ENCODE measurements around the gene ARVCF.
A peak's percentile ranks its signal among the peaks of the same experiment; 100 is the strongest.

ARVCF gene

GRCh38 chr22:19962246-19962908 lies 54.2 kb downstream of the ARVCF start:
- DNase-seq (ENCODE audit: low read depth, low spot score) = peak; percentile 94

DNA sequence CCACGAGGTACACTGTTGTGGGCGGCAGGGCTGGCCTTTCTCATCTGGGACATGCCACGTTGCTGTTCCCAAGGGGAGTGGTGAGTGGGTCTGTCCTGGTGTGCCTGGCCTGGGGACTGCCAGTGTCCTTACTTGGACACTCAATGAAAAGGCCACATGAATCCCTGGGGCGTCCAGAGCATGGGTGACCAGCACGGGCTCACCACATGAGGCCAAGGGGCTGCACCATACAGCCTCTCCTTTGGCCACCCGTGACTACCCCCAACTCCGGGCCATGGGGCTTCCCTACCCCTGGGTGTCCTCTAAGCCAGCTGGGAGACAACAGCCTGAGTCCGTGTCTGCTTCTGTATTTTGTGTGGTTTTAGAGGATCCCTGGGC lies 54.8 kb downstream of the ARVCF start:
- DNase-seq (ENCODE audit: low read depth, low spot score) = no peak

GRCh38 chr22:19961201-19961580 lies 55.4 kb downstream of the ARVCF start:
- DNase-seq (ENCODE audit: low read depth, low spot score) = no peak

GRCh38 chr22:19960491-19961200 lies 56.0 kb downstream of the ARVCF start:
- no peak for DNase-seq (ENCODE audit: low read depth, low spot score)

- DNase-seq (ENCODE audit: low read depth, low spot score) = no peak
Observed at GRCh38 chr22:19959587-19960490, 56.8 kb downstream of the ARVCF start.

- DNase-seq (ENCODE audit: low read depth, low spot score) = peak; percentile 96
Observed at GRCh38 chr22:19959043-19959586, 57.5 kb downstream of the ARVCF start.

GRCh38 chr22:19958083-19959042 lies 58.3 kb downstream of the ARVCF start:
- DNase-seq (ENCODE audit: low read depth, low spot score) = no peak

DNA sequence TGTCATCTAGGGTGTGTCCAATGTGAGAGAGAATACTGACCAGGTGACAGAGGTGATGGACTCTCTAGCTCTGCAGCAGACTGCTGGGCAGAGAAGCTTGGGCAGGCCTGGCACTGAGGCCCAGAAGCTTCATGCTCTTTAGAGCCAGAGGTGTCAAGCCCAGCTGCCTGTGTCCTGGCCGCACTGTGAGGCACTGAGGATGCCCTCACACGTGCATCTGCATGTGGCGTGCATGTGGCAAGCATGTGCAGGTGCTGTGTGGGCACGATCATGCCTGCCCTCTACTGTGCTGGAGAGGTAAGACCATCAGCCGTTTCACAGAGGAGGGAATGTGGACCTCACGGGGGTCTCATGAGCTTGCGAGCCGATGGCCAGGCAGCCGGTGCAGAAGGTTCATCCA lies 59.2 kb downstream of the ARVCF start:
- no peak for DNase-seq (ENCODE audit: low read depth, low spot score)

DNA sequence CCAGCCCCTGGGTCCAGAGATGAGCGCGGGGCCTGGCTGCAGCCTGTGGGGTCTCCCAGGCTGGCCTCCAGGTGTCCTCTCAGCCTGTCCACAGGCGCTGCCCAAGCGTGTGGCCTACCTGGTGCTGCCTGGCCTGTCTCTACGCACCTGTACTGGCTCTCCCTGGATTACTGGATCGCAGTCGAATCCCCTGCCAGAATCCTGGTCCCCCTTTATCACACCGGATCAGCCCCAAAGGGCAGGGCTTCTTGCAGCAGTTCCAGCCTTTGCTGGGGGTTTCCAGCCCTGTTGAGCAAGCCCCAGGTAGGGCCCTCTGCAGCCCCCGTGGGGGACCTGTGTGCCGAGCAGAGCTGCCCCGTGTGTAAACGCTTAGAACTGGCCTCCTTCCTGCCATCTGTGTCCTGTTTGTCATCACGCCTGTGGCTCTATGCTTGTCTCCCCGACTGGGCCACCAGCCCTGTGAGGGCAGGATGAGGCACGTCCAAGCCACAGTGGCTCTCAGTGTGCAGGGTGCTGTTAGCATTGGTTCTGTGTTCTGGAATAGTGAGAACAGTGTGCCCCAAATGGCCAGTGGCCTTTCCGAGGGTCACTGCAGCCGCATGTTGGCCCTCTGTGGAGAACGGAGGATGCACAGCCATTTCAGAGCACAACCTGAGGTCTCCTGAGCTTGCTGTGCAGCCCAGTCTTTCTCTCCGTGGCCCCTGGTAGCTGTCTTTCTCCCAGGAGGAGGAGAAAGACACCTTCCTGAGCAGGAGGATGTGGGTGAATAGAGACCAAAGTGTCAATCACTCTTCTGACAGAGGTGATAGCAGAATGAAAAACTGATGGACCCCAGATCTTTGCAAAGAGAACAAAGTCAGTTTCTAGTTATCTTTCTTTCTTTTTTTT lies 61.1 kb downstream of the ARVCF start:
- no peak for DNase-seq (ENCODE audit: low read depth, low spot score)

DNA sequence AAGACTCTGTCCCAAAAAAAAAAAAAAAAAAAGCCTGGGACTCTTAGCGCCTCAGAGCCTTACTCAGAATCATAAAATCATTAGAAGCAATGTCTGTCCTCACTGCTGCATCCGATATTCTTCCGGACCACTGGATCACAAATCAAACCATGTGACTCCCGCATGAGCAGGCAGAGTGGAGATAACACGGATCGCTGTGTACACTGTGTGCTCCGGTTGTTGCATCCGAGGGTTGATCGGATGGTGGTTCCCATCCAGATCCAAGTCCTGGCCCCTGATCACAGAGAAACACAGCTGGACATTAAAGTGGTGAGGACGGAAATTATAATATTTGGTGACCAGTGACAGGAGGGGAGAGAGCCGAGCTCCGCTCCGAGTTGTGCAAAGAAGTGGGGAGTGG lies 65.3 kb downstream of the ARVCF start:
- DNase-seq (ENCODE audit: low read depth, low spot score) = no peak

GRCh38 chr22:19948057-19948760 lies 68.4 kb downstream of the ARVCF start:
- no peak for DNase-seq (ENCODE audit: low read depth, low spot score)

GRCh38 chr22:19943082-19944026 lies 73.3 kb downstream of the ARVCF start:
- peak; percentile 46 for DNase-seq (ENCODE audit: low read depth, low spot score)

DNA sequence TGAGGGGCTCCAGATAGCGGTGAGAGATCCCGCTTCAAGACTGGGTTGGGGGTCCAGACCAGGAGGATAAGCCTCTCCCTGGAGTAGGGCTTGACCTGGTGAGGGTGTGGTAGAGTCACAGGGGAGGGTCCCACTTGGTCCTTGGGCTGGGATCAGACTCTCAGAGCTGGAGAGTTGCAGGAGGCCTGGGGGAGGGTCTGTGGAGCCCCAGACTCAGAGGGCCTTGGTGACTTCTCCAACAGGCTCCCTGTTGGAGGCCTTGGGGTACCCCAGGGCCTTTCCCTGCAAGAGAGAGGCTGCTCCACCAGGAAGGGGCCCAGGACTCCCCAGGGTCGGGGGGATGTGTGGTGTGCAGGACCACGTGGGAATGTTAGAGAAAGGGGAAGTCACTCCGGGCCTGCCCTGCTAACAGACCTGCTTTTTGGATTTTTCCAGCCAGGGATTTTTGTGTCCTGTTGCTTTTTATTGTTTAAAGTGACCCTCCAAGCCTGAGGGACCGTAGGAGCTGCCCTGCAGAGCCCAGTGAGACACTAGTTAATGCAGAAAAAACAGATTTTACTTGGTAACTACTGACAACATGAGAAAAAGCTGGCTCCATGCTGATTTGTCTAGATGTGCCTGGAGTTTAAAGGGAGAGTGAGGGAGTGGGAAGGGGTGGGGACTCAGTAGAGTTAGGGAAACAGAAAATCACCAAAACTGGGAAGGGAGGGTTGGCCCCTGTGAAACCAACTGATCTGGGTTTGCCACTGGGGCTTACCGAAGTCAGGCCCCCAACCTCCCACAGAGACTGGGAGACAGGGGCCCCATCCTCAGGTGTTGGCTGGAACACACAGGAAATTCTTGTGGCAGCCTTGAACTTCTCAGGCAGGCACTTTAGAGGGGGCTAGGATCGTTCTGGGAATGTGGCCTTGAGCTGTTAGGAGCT lies 74.2 kb downstream of the ARVCF start:
- DNase-seq (ENCODE audit: low read depth, low spot score) = peak; percentile 47

DNA sequence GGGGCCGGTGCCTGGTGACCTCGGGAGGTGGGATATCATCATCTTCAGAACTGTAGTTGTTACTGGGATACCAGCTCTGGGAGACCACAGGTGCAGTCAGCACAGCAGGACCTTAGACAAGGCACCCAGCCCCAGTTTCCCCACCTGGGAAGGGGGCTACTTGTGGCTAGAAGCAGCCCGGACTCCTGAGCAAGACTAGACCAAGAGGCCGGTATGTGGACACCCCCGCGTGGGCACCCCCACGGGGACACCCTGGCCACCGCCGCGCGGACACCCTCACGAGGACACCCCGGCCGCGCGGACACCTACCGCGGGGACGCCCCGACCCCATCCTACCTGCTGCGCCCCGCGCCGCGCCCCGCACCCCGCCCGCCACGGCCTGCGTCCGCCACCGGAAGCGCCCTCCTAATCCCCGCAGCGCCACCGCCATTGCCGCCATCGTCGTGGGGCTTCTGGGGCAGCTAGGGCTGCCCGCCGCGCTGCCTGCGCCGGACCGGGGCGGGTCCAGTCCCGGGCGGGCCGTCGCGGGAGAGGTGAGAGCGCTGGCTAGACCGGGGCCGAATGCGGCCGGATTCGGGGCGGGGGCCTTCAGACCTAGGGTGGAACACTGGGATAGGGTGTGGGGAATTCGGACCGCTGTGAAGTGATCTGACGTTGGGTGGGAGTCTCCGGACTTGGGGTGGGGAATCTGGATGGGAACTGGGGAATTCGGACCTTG lies 75.1 kb downstream of the ARVCF start, which contains the start of the genes COMT and TXNRD2:
TSS of gene COMT (plus strand) at position 408 of the 718 bp plus-strand sequence. CDS start 20,755 bp downstream, outside the sequence.
TSS of gene TXNRD2 (minus strand) at position 454 of the 718 bp plus-strand sequence. CDS start at position 439, 15 bp downstream.
- peak; percentile 67 for DNase-seq (ENCODE audit: low read depth, low spot score)

- no peak for DNase-seq (ENCODE audit: low read depth, low spot score)
Observed at GRCh38 chr22:19940536-19941364, 75.9 kb downstream of the ARVCF start.
